Nephron progenitor cell (in vitro differentiated cells): ENCODE results near the gene GID8.
A peak's percentile ranks its signal among the peaks of the same experiment; 100 is the strongest.

Experiments used
- DNase-seq: peaks from one replicate; pipeline ENCODE4 v3.0.0; 2021
- H3K27ac Mint-ChIP-seq: 2 replicates; pipeline ENCODE4 v1.8.0; 2021; ENCODE audit warnings: mild to moderate bottlenecking, moderate library complexity, mixed read lengths
- H3K27me3 Mint-ChIP-seq: 2 replicates; pipeline ENCODE4 v1.8.0; 2021; ENCODE audit warnings: mild to moderate bottlenecking, low read depth, mixed read lengths; ENCODE audit not compliant: poor library complexity
- H3K36me3 Mint-ChIP-seq: 2 replicates; pipeline ENCODE4 v1.8.0; 2021; ENCODE audit warnings: low read depth, mixed read lengths
- H3K4me1 Mint-ChIP-seq: 2 replicates; pipeline ENCODE4 v1.8.0; 2021; ENCODE audit warnings: mixed read lengths
- H3K4me3 Mint-ChIP-seq: 2 replicates; pipeline ENCODE4 v1.8.0; 2021; ENCODE audit warnings: mild to moderate bottlenecking, moderate library complexity, mixed read lengths
- H3K9me3 Mint-ChIP-seq: 2 replicates; pipeline ENCODE4 v1.8.0; 2021; ENCODE audit warnings: mild to moderate bottlenecking, moderate library complexity, mixed read lengths
- TF ChIP-seq, protein P1 (sequence below): fragments of 200-600 bp; sonication (generic); IDR thresholded peaks from 2 replicates; pipeline ENCODE4 v1.5.0; 2021; ENCODE audit warnings: antibody characterized with exemption

The GID8 gene

DNA sequence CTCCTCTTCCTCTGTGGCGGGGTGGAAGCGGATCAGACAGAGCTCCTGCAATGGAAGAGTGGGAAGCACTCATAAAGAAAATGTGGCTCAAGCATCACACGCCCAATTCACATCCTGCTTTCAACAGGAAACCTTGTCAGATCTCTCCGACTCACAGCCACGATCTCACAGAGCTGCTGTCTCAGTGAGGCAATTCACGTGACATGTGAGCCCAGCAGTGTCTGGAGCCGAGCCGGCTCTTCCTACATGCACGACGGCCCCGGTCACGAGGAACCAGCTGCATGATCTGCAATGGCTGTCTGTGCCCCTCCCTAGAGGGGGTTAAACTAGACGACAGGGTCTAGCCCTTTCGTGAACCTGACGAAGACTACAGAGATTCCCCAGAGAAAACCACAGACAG lies 46.8 kb upstream of the GID8 start:
- Mint-ChIP-seq H3K27me3 (no peaks in the 10 kb centered on the region), H3K4me1 (peaks cover 27% of the 10 kb centered on the region), H3K4me3 (no peak overlapping the region), H3K9me3 (no peaks in the 10 kb centered on the region), H3K36me3 (peaks cover 95% of the 10 kb centered on the region), H3K27ac (no peak overlapping the region)
- TF ChIP-seq, protein P1, sequence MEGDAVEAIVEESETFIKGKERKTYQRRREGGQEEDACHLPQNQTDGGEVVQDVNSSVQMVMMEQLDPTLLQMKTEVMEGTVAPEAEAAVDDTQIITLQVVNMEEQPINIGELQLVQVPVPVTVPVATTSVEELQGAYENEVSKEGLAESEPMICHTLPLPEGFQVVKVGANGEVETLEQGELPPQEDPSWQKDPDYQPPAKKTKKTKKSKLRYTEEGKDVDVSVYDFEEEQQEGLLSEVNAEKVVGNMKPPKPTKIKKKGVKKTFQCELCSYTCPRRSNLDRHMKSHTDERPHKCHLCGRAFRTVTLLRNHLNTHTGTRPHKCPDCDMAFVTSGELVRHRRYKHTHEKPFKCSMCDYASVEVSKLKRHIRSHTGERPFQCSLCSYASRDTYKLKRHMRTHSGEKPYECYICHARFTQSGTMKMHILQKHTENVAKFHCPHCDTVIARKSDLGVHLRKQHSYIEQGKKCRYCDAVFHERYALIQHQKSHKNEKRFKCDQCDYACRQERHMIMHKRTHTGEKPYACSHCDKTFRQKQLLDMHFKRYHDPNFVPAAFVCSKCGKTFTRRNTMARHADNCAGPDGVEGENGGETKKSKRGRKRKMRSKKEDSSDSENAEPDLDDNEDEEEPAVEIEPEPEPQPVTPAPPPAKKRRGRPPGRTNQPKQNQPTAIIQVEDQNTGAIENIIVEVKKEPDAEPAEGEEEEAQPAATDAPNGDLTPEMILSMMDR = no peak
- DNase-seq = no peak

DNA sequence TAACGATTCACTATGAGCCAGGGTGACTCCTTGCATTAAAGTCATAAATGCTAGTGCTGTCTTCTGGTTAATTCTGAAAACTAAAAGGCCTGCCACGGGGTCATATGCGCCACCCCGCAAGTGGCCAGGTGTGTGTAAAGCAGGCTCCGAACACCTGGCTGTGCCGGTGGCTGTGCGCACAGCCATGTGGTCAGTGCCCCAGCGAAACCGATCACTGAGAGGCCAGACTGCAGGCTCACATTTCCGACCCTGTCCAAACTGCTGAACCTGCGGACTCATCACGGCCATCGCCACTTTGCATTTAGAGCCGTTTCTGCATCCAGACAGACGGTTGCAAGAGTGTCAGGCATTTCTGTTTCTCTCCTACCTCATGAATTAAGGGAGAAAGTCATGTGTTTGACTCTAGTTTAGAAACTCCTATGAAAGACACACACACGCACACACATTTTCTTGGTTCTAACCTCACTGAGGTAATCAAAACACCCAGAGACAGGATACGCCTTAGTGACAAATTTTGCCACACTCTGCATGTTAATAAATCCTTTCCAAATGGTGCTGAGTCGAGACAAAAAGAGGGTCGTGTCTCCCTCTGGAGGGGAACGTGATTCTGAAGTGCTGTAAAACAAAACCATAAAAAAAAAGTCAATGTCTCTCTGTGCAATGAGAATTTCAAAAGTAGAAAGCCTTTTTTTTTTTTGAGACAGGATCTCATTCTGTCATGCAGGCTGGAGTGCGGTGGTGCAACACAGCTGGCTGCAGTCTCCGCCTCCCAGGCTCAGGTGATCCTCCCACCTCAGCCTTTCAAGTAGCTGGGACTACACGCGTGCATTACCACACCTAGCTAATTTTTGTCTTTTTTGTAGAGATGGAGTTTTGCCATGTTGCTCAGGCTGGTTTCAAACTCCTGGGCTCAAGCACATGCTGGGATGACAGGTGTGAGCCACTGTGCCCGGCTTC lies 45.3 kb upstream of the GID8 start:
- no peak for DNase-seq
- Mint-ChIP-seq H3K9me3 (no peaks in the 10 kb centered on the region), H3K4me3 (no peak overlapping the region), H3K36me3 (peaks cover 82% of the 10 kb centered on the region), H3K27me3 (no peaks in the 10 kb centered on the region), H3K4me1 (peaks cover 18% of the 10 kb centered on the region), H3K27ac (no peak overlapping the region)
- TF ChIP-seq, protein P1 = no peak

DNA sequence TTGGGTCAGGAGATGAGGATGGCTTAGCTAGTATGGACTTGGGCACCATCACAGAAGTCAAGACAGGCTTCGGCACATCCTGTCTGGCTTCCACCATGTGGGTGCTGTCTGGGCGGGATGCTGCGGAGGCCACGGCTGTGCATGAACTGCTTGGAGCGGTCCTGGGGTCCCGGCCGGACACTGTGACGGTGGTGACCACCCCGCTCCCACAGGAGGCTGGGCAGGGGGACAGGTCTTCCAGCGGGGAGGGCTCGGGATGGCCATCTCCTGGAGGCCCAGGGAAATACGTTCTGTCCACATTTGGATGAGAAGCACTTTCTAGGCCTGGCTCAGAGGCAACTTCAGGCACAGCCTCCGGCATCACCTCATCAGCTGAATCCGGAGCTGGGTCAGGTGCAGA lies 44.2 kb upstream of the GID8 start:
- TF ChIP-seq, protein P1 = no peak
- Mint-ChIP-seq H3K9me3 (no peaks in the 10 kb centered on the region), H3K4me1 (peaks cover 27% of the 10 kb centered on the region), H3K36me3 (peaks cover 71% of the 10 kb centered on the region), H3K27me3 (no peaks in the 10 kb centered on the region), H3K4me3 (no peak overlapping the region), H3K27ac (peak overlapping the region; percentile 51)
- DNase-seq = no peak

DNA sequence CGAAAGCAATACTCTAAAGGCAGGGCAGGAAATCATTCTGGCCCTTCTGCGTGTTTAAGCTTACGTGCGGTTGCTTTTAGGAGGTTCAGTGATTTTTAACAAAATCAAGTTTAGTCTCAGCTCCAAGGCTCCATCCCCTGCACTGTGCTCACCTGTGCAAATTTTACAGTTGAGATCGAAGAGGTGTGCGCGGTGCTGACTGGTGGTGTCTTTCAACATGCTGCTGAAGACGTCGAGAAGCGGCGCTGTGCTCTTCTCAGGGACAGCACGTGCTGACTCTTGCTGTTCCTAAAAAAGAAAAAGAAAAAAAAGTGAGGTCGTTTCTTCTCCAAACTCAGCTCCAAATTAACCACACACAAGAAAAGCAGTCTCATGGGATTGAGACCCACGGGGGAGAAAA lies 43.7 kb upstream of the GID8 start:
- H3K9me3 Mint-ChIP-seq = no peaks in the 10 kb centered on the region
- TF ChIP-seq, protein P1 = no peak
- H3K4me1 Mint-ChIP-seq = peaks cover 33% of the 10 kb centered on the region
- no peak overlapping the region for H3K4me3 Mint-ChIP-seq
- H3K27ac Mint-ChIP-seq = peak overlapping the region; percentile 51
- H3K27me3 Mint-ChIP-seq = no peaks in the 10 kb centered on the region
- H3K36me3 Mint-ChIP-seq = peaks cover 66% of the 10 kb centered on the region
- DNase-seq = no peak

DNA sequence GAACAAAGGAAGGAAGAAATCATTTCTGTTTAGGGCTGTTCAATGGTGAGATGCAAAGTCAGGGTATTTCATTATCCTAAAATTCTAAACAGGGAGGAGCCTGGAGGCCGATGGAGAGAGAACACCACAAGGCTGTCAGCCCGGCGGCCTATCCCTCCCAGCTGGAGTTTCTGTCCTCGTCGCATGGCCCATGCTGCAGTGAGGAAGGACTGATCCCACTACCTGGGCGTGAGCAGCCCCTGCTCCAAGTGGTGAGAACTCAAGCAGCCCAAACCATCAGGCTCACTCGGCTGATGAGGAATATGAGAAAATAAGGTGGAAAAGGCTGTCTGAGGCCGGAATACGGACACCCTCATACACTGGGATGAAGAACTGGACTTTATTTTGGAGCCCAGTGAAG lies 42.4 kb upstream of the GID8 start:
- DNase-seq = no peak
- TF ChIP-seq, protein P1 = no peak
- no peaks in the 10 kb centered on the region for H3K9me3 Mint-ChIP-seq
- no peaks in the 10 kb centered on the region for H3K27me3 Mint-ChIP-seq
- H3K4me1 Mint-ChIP-seq = peaks cover 46% of the 10 kb centered on the region
- peak overlapping the region; percentile 59 for H3K27ac Mint-ChIP-seq
- peaks cover 53% of the 10 kb centered on the region for H3K36me3 Mint-ChIP-seq
- H3K4me3 Mint-ChIP-seq = no peak overlapping the region

DNA sequence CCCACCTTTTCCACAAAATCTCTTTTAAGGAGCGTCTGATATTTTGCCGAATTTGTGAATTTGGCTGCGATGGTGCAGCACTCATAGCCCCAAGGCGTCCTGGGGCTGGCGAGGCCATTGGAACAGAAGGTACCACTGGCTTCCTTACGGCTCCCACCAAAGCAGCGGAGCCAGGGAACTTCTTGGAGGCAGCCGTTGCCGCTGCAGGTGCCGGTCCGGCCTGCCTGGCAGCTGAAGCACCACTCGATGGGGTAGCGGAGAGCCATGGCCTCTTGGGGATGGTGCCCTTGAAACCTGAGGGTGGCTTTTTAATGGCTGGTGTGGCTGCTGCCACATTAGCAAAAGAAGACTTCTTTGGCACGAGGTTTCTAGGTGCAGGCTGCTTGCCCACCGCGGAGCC lies 41.4 kb upstream of the GID8 start:
- no peak for DNase-seq

More for the DNA sequence above, 41.4 kb upstream of the GID8 start:
- Mint-ChIP-seq H3K4me3 (no peak overlapping the region), H3K4me1 (peaks cover 49% of the 10 kb centered on the region), H3K36me3 (peaks cover 44% of the 10 kb centered on the region), H3K27ac (no peak overlapping the region), H3K27me3 (no peaks in the 10 kb centered on the region), H3K9me3 (no peaks in the 10 kb centered on the region)
- TF ChIP-seq, protein P1 = no peak
